Body of pancreas (tissue), 4 donors: ENCODE data around the gene ENPP6. TPM values are rescaled to one million over a fixed set of nuclear protein-coding genes. Genes with fewer than 3 reads are reported as not detected.

Experiments used
- ATAC-seq: fragments of 150-250 bp; one replicate; pipeline ENCODE4 v1.9.1; 2016
- DNase-seq, 4 donors: peaks; one replicate each; pipeline ENCODE4 v3.0.0-alpha.2; 2019
- H3K27ac ChIP-seq, 4 donors: fragments of 200-600 bp; sonication (generic); 1 replicate in 3 of 4; 2 replicates in 1 of 4; pipeline versions ENCODE4 v1.5.1 to v1.6.1; 2016 to 2019; ENCODE audit warnings: mild to moderate bottlenecking in 1 of 4, mixed read lengths in 1 of 4, moderate library complexity in 1 of 4
- H3K27me3 ChIP-seq, 2 donors: fragments of 200-600 bp; sonication (generic); one replicate each; pipeline ENCODE4 v1.6.0; 2016; ENCODE audit warnings: mild to moderate bottlenecking in 1 of 2
- H3K36me3 ChIP-seq, 2 donors: fragments of 200-600 bp; sonication (generic); replicated peaks in 1 of 2; 2 replicates each; pipeline ENCODE4 v1.5.1; 2016; ENCODE audit warnings: low read depth in 2 of 2; ENCODE audit not compliant: insufficient read depth in 1 of 2
- H3K4me1 ChIP-seq: fragments of 200-600 bp; sonication (generic); one replicate; pipeline ENCODE4 v1.6.0; 2016
- H3K4me3 ChIP-seq, 2 donors: fragments of 200-600 bp; sonication (generic); 1 replicate in 1 of 2; 2 replicates in 1 of 2; pipeline ENCODE4 v1.5.1; 2016 to 2019
- H3K9me3 ChIP-seq, 3 donors: fragments of 200-600 bp; sonication (generic); 1 replicate in 2 of 3; 2 replicates in 1 of 3; pipeline ENCODE4 v1.5.1; 2016
- POLR2A ChIP-seq, 3 donors: fragments of 450-650 bp; IDR thresholded peaks; one replicate each; pipeline ENCODE4 v1.6.1; 2016; ENCODE audit warnings: antibody characterized with exemption in 3 of 3, mild to moderate bottlenecking in 2 of 3
- WGBS, 2 donors: methylation state at CpG; one replicate each; pipeline ENCODE4 v1.1.5; 2017; 5-methylcytosine and 5-hydroxymethylcytosine counted together
- intact Hi-C: fragments of 100-400 bp; cut with DNase I; formaldehyde crosslinking; loops from one replicate; pipeline ENCODE4 v1.15.1; 2023
- total RNA-seq, 2 donors: library from RNA; depleted of rRNA; stranded (reverse); fragments of >200 nt; gene quantifications; one replicate each; pipeline ENCODE4 v1.1.0, GENCODE V29; 2016
- TF ChIP-seq, protein P1 (sequence below), 7 experiments: fragments of 450-650 bp in 4 of 7; fragments of 200-600 bp in 3 of 7; sonication (generic) in 3 of 7; IDR thresholded peaks; one replicate each; pipeline ENCODE4 v1.5.1; 2016 to 2019; ENCODE audit warnings: antibody characterized with exemption in 7 of 7

ENPP6 gene
- total RNA-seq, 2 donors from 2014 or later: not detected

DNA sequence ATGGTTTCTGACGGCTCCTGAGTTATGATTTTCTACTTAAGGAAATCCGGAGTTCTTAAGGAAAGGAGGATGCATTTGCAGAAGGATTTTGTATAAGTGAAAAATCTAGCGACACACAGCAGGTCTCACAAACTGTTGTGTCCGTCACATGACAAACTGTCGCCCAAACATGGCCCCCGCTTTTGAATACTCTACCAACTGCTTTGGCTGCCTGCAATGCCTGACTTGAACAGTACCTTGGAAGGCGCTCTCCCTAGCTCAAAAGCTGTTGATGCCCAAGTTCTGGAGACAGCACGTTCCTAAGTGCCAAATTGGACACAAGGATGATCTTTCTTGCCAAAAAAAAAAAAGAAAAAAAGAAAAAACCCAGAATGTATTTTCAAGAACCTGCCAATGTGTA lies 103.2 kb downstream of the ENPP6 start:
- H3K9me3 ChIP-seq: no peaks in the 10 kb centered on the region
- no peaks in the 10 kb centered on the region for H3K36me3 ChIP-seq
- no peaks in the 10 kb centered on the region for H3K4me1 ChIP-seq
- ATAC-seq: no peak
- H3K27me3 ChIP-seq: no peaks in the 10 kb centered on the region
- 73 to 77% methylated on average over 8 of the region's 8 CpGs for WGBS, 2 donors
- no peak overlapping the region for H3K27ac ChIP-seq
- DNase-seq: no peak
- no peak overlapping the region for H3K4me3 ChIP-seq
- intact Hi-C loops: no loop called here
- no peak for TF ChIP-seq POLR2A (IDR thresholded peaks at IDR 0.05)
- TF ChIP-seq, protein P1, sequence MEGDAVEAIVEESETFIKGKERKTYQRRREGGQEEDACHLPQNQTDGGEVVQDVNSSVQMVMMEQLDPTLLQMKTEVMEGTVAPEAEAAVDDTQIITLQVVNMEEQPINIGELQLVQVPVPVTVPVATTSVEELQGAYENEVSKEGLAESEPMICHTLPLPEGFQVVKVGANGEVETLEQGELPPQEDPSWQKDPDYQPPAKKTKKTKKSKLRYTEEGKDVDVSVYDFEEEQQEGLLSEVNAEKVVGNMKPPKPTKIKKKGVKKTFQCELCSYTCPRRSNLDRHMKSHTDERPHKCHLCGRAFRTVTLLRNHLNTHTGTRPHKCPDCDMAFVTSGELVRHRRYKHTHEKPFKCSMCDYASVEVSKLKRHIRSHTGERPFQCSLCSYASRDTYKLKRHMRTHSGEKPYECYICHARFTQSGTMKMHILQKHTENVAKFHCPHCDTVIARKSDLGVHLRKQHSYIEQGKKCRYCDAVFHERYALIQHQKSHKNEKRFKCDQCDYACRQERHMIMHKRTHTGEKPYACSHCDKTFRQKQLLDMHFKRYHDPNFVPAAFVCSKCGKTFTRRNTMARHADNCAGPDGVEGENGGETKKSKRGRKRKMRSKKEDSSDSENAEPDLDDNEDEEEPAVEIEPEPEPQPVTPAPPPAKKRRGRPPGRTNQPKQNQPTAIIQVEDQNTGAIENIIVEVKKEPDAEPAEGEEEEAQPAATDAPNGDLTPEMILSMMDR (IDR thresholded peaks at IDR 0.05): no peak

DNA sequence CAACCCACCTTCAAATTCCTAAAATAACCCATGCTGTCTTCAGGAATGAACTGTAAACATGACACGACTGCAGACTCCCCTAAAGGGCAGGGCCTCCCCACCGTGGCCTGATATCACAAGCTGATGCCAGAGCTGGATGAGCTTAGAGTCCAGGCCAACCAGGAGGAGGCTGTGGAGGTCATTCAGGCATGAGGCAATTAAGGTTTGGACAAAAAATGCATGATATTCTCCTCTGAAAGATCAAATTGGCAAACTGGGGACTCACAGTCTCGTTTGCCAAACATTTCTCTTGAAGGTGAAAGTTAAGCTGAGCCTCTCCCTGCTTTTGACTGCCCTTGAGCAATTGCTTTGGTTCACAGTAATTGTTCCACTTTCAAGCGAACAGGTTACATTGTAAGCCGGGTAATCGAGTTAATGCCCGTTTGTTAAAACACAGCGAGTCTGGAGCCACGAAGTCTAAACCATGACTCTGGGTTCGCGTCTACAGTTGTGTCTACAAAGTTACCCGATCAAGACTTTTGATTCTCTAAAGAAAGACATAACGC lies 105.6 kb downstream of the ENPP6 start:
- Histone ChIP-seq H3K27ac (peak overlapping the region in 2 of 4 donors; percentile 3 to 28), H3K4me1 (no peaks in the 10 kb centered on the region), H3K9me3 (no peaks in the 10 kb centered on the region), H3K4me3 (no peak overlapping the region), H3K27me3 (no peaks in the 10 kb centered on the region), H3K36me3 (no peaks in the 10 kb centered on the region)
- TF ChIP-seq POLR2A (IDR thresholded peaks at IDR 0.05): no peak
- TF ChIP-seq, protein P1 (IDR thresholded peaks at IDR 0.05): no peak
- 68 to 72% methylated on average over 13 of the region's 13 CpGs for WGBS, 2 donors
- intact Hi-C loops: no loop called here
- DNase-seq: no peak
- no peak for ATAC-seq

DNA sequence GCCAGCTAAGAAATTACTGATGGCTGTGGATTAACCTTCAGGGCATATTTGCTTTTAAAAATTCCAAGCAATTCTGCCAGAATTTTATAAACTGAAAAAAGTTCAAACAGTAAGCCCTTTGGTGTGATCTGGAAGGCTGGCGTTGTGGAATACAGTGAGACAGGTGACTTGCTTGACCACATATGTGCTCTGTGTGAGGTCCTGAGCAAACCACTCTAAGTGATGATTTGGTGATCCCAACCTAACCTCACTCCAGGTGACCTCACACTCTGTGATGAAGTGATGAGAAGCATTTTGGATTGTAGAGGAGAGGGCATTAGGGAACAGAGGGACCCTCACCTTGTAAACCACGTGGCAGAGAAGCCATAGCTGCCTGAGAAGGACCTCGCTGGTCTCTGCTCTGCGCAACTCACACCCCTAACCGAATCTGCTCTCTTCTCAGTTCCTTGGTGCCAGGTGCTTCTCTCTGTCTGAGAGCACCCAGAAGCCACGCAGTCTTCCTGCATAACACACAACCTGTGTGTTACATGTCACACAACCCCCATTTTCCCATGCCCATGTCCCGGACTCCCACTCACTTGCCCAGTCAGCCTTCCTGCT lies 106.3 kb downstream of the ENPP6 start:
- Histone ChIP-seq H3K27me3 (no peaks in the 10 kb centered on the region), H3K4me3 (no peak overlapping the region), H3K36me3 (no peaks in the 10 kb centered on the region), H3K27ac (peak overlapping the region in 2 of 4 donors; percentile 3 to 28), H3K9me3 (no peaks in the 10 kb centered on the region), H3K4me1 (peaks cover 4% of the 10 kb centered on the region)
- intact Hi-C loops: no loop called here
- 78 to 83% methylated on average over 6 to 7 of the region's 7 CpGs for WGBS, 2 donors
- no peak for ATAC-seq
- TF ChIP-seq POLR2A (IDR thresholded peaks at IDR 0.05): no peak
- TF ChIP-seq, protein P1 (IDR thresholded peaks at IDR 0.05): no peak
- no peak for DNase-seq

DNA sequence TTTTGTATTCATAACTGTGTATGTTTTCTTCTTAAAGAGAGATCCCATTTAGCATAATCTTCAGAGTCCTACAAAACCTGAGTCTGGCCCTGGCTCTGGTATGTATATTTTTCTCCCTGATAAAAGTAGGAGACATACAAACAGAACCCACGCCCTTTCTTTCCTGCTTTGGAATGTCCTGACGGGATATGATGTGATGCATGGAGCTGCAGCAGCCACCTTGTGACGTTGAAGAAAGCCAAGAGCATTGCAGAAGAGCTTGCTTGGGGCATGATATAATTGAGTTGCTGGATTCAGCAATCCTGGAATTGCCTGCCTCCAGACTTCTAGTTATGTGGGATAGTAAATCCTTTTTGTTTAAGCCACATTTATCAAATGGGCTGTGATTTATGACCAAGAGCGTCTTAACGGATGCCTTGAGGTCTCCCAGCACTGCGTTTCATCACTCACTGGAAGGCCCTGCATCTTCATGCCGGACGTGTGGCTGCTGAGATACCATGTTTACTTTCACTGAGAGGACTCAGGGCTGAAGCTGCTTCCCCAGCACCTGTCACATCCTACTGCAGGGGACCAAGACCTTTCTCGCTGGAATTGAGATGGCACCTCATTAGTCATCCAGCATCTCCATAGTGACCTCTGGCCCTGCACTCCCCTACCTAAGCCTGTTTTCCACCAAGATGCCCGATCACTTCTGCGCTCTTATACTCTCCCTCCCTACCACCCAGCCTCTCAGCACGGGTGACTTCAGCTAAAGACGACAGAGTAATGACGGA lies 107.0 kb downstream of the ENPP6 start:
- no peak for TF ChIP-seq POLR2A (IDR thresholded peaks at IDR 0.05)
- no peak overlapping the region for H3K27ac ChIP-seq
- no peaks in the 10 kb centered on the region for H3K27me3 ChIP-seq
- peaks cover 11% of the 10 kb centered on the region for H3K4me1 ChIP-seq
- ATAC-seq (no peak), DNase-seq (no peak)
- 77 to 82% methylated on average over 14 of the region's 14 CpGs for WGBS, 2 donors
- intact Hi-C loops: no loop called here
- no peaks in the 10 kb centered on the region for H3K36me3 ChIP-seq
- H3K4me3 ChIP-seq: no peak overlapping the region
- no peaks in the 10 kb centered on the region for H3K9me3 ChIP-seq

DNA sequence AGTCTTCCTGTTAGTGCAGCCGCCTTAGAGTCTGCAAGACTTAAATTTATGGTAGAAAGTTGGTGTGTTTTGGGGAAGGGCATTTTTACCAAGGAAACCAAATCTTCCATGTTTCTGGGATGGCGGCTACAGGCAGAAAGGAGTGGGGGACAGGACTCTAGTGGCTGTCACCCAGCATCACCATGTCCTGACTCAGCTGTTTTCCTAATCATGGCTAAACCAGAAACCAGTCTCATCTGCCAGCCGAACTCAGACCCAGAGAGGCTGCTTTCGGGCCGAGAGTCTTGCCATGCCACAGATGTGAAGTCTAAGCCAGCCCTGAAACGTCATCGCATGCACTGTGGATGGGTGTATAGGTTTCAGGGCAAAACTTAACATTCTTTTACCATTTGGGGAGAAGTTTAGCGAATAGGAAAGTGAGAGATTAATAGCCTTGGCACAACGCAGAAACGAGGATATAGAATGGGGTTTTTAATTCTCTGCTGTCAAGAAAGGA lies 109.6 kb downstream of the ENPP6 start:
- WGBS, 2 donors: 86 to 91% methylated on average over 10 of the region's 10 CpGs
- H3K27ac ChIP-seq: no peak overlapping the region
- DNase-seq (no peak), ATAC-seq (no peak)
- H3K4me3 ChIP-seq: no peak overlapping the region
- H3K4me1 ChIP-seq: peaks cover 37% of the 10 kb centered on the region
- TF ChIP-seq POLR2A (IDR thresholded peaks at IDR 0.05): no peak
- TF ChIP-seq, protein P1 (IDR thresholded peaks at IDR 0.05): no peak
- no peaks in the 10 kb centered on the region for H3K36me3 ChIP-seq
- no peaks in the 10 kb centered on the region for H3K9me3 ChIP-seq
- H3K27me3 ChIP-seq: no peaks in the 10 kb centered on the region
- intact Hi-C loops: no loop called here
